K562 (cell line): Measurements from ENCODE around the gene ROBO2. TPM values are rescaled to one million over a fixed set of nuclear protein-coding genes. Genes with fewer than 3 reads are reported as not detected.

Source experiments
- ATAC-seq: fragments of 200-7000 bp; cut with Tn5 transposase; 3 replicates; pipeline ENCODE4 v1.9.1; 2020; ENCODE audit warnings: moderate library complexity
- BruUV-seq: library from RNA; stranded (reverse); fragments of 400-500 nt; replicated peaks from 2 replicates; lab custom pipeline; 2021; lab: Mats Ljungman, UMichigan
- CTCF ChIA-PET: fragments of 300-600 bp; formaldehyde crosslinking; extraction: SDS; loops from one replicate; lab custom pipeline; 2021; ENCODE audit warnings: low intra/inter-chr PET ratio; lab: Yijun Ruan, JAX
- POLR2A ChIA-PET: fragments of 300-600, 350-650 bp; sonication (Branson Sonifier 250); formaldehyde crosslinking; extraction: SDS; loops from one replicate; lab custom pipeline; 2021; ENCODE audit warnings: antibody characterized with exemption, inconsistent platforms; lab: Yijun Ruan, JAX
- DNase-seq, 4 experiments: peaks; one replicate each; pipeline versions ENCODE4 v3.0.0 to v3.0.0-alpha.2; 2011 to 2018; ENCODE audit warnings: low spot score in 3 of 4, mixed read lengths in 3 of 4; ENCODE audit errors: extremely low read depth in 1 of 4
- FAIRE-seq: peaks from 2 replicates; lab custom pipeline; 2011; peaks lifted over from hg19 to GRCh38; lab: Jason Lieb, UNC
- H2AFZ ChIP-seq: 2 replicates; pipeline ENCODE4 v1.6.0; 2011; ENCODE audit warnings: low read depth, low read length, control low read depth, inconsistent platforms
- H3K27ac ChIP-seq: fragments of 200-600 bp; 3 replicates; pipeline ENCODE4 v1.8.0; 2011; ENCODE audit warnings: low read depth, mild to moderate bottlenecking, control low read depth, inconsistent platforms, low read length, moderate library complexity, mixed read lengths; ENCODE audit errors: extremely low read depth
- H3K27me3 ChIP-seq, 2 experiments: fragments of 300-600 bp in 1 of 2; 2 replicates in 1 of 2; 3 replicates in 1 of 2; pipeline versions ENCODE4 v1.6.0 to v1.8.0; 2011; ENCODE audit warnings: inconsistent platforms in 2 of 2, low read length in 2 of 2, mild to moderate bottlenecking in 1 of 2, mixed read lengths in 1 of 2, moderate library complexity in 1 of 2; ENCODE audit not compliant: control insufficient read depth in 2 of 2, insufficient read depth in 2 of 2
- H3K36me3 ChIP-seq: fragments of 300-600 bp; 3 replicates; pipeline ENCODE4 v1.8.0; 2011; ENCODE audit warnings: mild to moderate bottlenecking, low read length, inconsistent platforms; ENCODE audit not compliant: control insufficient read depth, insufficient read depth
- H3K4me1 ChIP-seq, 2 experiments: fragments of 200-600 bp in 1 of 2; replicated peaks in 1 of 2; 2 replicates in 1 of 2; 3 replicates in 1 of 2; pipeline versions ENCODE4 v1.5.1 to v1.8.0; 2011; ENCODE audit warnings: inconsistent platforms in 2 of 2, low read length in 2 of 2, mild to moderate bottlenecking in 1 of 2, mixed read lengths in 1 of 2, moderate library complexity in 1 of 2; ENCODE audit not compliant: control insufficient read depth in 2 of 2, insufficient read depth in 2 of 2
- H3K4me2 ChIP-seq: 2 replicates; pipeline ENCODE4 v1.6.1; 2011; ENCODE audit warnings: low read length, control low read depth, inconsistent platforms, mixed read lengths; ENCODE audit not compliant: insufficient read depth
- H3K4me3 ChIP-seq: fragments of 200-600 bp; sonication (generic), shearing (Covaris generic); 2 replicates; pipeline ENCODE4 v1.5.1; 2016; ENCODE audit warnings: control low read depth, inconsistent platforms
- H3K79me2 ChIP-seq: fragments of 200-600 bp; 3 replicates; pipeline ENCODE4 v1.8.0; 2011; ENCODE audit warnings: low read length, inconsistent platforms; ENCODE audit not compliant: control insufficient read depth, insufficient read depth
- H3K9ac ChIP-seq, 2 experiments: 2 replicates each; pipeline versions ENCODE4 v1.6.0 to v1.6.1; 2011; ENCODE audit warnings: low read depth in 2 of 2, low read length in 2 of 2, control low read depth in 1 of 2, inconsistent platforms in 1 of 2, mild to moderate bottlenecking in 1 of 2, mixed read lengths in 1 of 2; ENCODE audit not compliant: insufficient read depth in 1 of 2
- H3K9me1 ChIP-seq: one replicate; pipeline ENCODE4 v1.6.0; 2011; ENCODE audit warnings: inconsistent platforms, mild to moderate bottlenecking, low read length, moderate library complexity; ENCODE audit not compliant: control insufficient read depth, insufficient read depth
- H3K9me3 ChIP-seq: replicated peaks from 2 replicates; pipeline ENCODE4 v1.5.1; 2011; ENCODE audit warnings: low read depth, low read length, inconsistent platforms; ENCODE audit not compliant: control insufficient read depth, insufficient read depth
- H4K20me1 ChIP-seq: replicated peaks from 2 replicates; pipeline ENCODE4 v1.6.1; 2011; ENCODE audit warnings: low read length, inconsistent platforms, mixed read lengths; ENCODE audit not compliant: control insufficient read depth, insufficient read depth
- ARID2 ChIP-seq: fragments of 450-650 bp; IDR thresholded peaks from 2 replicates; pipeline ENCODE4 v1.6.1; 2017; ENCODE audit warnings: antibody characterized with exemption, mild to moderate bottlenecking
- HDAC3 ChIP-seq: fragments of 450-650 bp; IDR thresholded peaks from 2 replicates; pipeline ENCODE4 v1.6.1; 2018; ENCODE audit warnings: borderline replicate concordance, mild to moderate bottlenecking, moderate library complexity; ENCODE audit not compliant: partially characterized antibody
- PHB ChIP-seq: fragments of 250-450 bp; sonication (Bioruptor Pico); IDR thresholded peaks from 2 replicates; pipeline ENCODE4 v1.5.0; 2021
- POLR2H ChIP-seq: IDR thresholded peaks from 2 replicates; pipeline ENCODE4 v1.6.1; 2016; ENCODE audit warnings: missing genetic modification characterization, low read depth, mild to moderate bottlenecking, control low read depth, missing compliant biosample characterization, moderate library complexity
- TAF7 ChIP-seq: fragments of 450-650 bp; IDR thresholded peaks from 2 replicates; pipeline ENCODE4 v1.6.1; 2016; ENCODE audit warnings: missing genetic modification characterization, missing compliant biosample characterization
- ZKSCAN8 ChIP-seq: fragments of 200-800 bp; sonication (Bioruptor generic); IDR thresholded peaks from 2 replicates; pipeline ENCODE4 v1.6.1; 2016; ENCODE audit warnings: missing genetic modification characterization, missing compliant biosample characterization
- ZNF316 ChIP-seq: fragments of 450-650 bp; IDR thresholded peaks from 2 replicates; pipeline ENCODE4 v1.6.1; 2016
- ZNF324 ChIP-seq: fragments of 250-450 bp; sonication (Bioruptor Pico); IDR thresholded peaks from 2 replicates; pipeline ENCODE4 v1.4.0; 2020; ENCODE audit warnings: mild to moderate bottlenecking
- ZZZ3 ChIP-seq: fragments of 450-650 bp; IDR thresholded peaks from 2 replicates; pipeline ENCODE4 v1.6.1; 2016; ENCODE audit warnings: antibody characterized with exemption, mild to moderate bottlenecking, moderate library complexity
- WGBS: fragments of 100-300 bp; shearing (Covaris generic); methylation state at CpG from one replicate; pipeline ENCODE4 v1.1.6; 2016; ENCODE audit warnings: low coverage, mixed read lengths; ENCODE audit not compliant: insufficient coverage; ENCODE audit errors: missing lambda C conversion rate; 5-methylcytosine and 5-hydroxymethylcytosine counted together
- in situ Hi-C: fragments of 300-500 bp; cut with MboI; formaldehyde crosslinking; loops from 4 replicates; pipeline ENCODE4 v1.15.0; 2018; ENCODE audit warnings: inconsistent platforms, mixed read lengths
- intact Hi-C: fragments of 100-400 bp; cut with micrococcal nuclease; formaldehyde crosslinking; loops from 2 replicates; pipeline ENCODE4 v1.14.2; 2022
- polyA plus RNA-seq, 8 experiments: library from polyadenylated mRNA; depleted of rRNA in 4 of 8; stranded (reverse) in 5 of 8; unstranded in 3 of 8; fragments of >200 nt; fragmentation: Nextera tagmentation in 2 of 8; fragmentation: Illumina TruSeq in 1 of 8; extraction: Ambion mirVana in 2 of 8; extraction: Trizol in 1 of 8; gene quantifications; 2 replicates each; pipeline versions ENCODE4 v1.2.1 to v1.2.3, GENCODE V29; 2011 to 2014; ENCODE audit warnings: inconsistent platforms in 1 of 8, missing spikeins in 1 of 8
- total RNA-seq, 7 experiments: library from RNA; depleted of rRNA in 6 of 7; stranded (reverse); fragments of >200 nt in 6 of 7; fragmentation: Illumina TruSeq in 2 of 7; extraction: Trizol in 2 of 7; gene quantifications; 2 replicates each; pipeline versions ENCODE4 v1.2.1 to v1.2.3, GENCODE V29; 2011 to 2021; ENCODE audit warnings: low replicate concordance in 1 of 7
- TF ChIP-seq, protein P1 (sequence below), 2 experiments: fragments of 450-650 bp in 1 of 2; IDR thresholded peaks; 2 replicates each; pipeline ENCODE4 v1.6.1; 2011 to 2017; ENCODE audit warnings: low read depth in 2 of 2, antibody characterized with exemption in 1 of 2, borderline replicate concordance in 1 of 2, low read length in 1 of 2, mild to moderate bottlenecking in 1 of 2, mixed read lengths in 1 of 2; ENCODE audit not compliant: control insufficient read depth in 1 of 2
- TF ChIP-seq, protein P2 (sequence below): sonication (generic); formaldehyde crosslinking; IDR thresholded peaks from 2 replicates; pipeline ENCODE4 v1.8.1; 2023; ENCODE audit warnings: mild to moderate bottlenecking, missing genetic modification reagents

ROBO2 gene
- total and polyA plus RNA-seq, 9 of the 15 experiments (the other 6 are each of a cell fraction or from before 2014, with no cell fraction given), result 0.84 to 3.0 (median 1.7) TPM

DNA sequence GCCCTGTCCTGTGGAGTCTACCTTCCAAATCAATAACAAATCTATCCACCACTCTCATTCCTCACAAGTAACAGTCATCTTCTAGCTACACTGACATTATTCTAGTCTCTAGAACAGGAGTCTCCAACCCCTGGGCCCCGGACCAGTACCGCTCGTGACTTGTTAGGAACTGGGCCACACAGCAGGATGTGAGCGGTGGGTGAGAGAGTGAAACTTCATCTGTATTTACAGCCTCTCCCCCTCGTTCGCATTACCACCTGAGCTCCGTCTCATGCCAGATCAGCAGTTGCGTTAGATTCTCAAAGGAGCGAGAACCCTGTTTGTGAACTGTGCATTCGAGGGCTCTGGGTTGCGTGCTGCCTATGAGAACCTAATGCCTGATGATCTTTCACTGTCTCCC is 31.9 kb downstream of the ROBO2 start:
- H3K36me3 ChIP-seq, result no peaks in the 10 kb centered on the region
- POLR2A ChIA-PET, result no interaction called here
- WGBS, result 41% methylated on average over 9 of the region's 11 CpGs
- H3K9me3 ChIP-seq, result no peaks in the 10 kb centered on the region
- H4K20me1 ChIP-seq, result no peaks in the 10 kb centered on the region
- FAIRE-seq (no peak), DNase-seq (no peak), ATAC-seq (no peak)
- intact Hi-C loops, result no loop called here
- H3K79me2 ChIP-seq, result no peaks in the 10 kb centered on the region
- in situ Hi-C loops, result no loop called here
- H3K27me3 ChIP-seq, result no peaks in the 10 kb centered on the region
- TF ChIP-seq POLR2H (tag), result no peak
- TF ChIP-seq HDAC3, result no peak
- TF ChIP-seq PHB (CRISPR knock-in tag), result no peak
- no peak for TF ChIP-seq ZNF316
- no peaks in the 10 kb centered on the region for H3K9me1 ChIP-seq
- H3K27ac ChIP-seq, result no peak overlapping the region
- peak overlapping the region; percentile 74 for H2AFZ ChIP-seq
- no TSS peak for BruUV-seq
- peak overlapping the region; percentile 49 for H3K4me2 ChIP-seq
- CTCF ChIA-PET, result interaction anchor here (0.7 kb wide), 1 partner anchor 1055 kb away, joined by 3 read pairs; no protein-coding TSS in a partner anchor
- no peak overlapping the region for H3K4me3 ChIP-seq
- H3K4me1 ChIP-seq, result peaks cover 0 to 3% of the 10 kb centered on the region in 2 experiments; a peak in 1 of 5 replicates
- no peak overlapping the region; a peak in 1 of 4 replicates for H3K9ac ChIP-seq

GRCh38 chr3:77072232-77072631 is 32.3 kb downstream of the ROBO2 start:
- CTCF ChIA-PET, result no interaction called here
- 38% methylated on average over 1 of the region's 1 CpG for WGBS
- H3K4me2 ChIP-seq, result peak overlapping the region; percentile 2; the same call in 1 of the 2 replicates
- POLR2A ChIA-PET, result no interaction called here
- no TSS peak for BruUV-seq
- ATAC-seq (no peak), FAIRE-seq (no peak), DNase-seq (no peak)
- H3K36me3 ChIP-seq, result no peaks in the 10 kb centered on the region
- no peaks in the 10 kb centered on the region for H3K9me3 ChIP-seq
- no peaks in the 10 kb centered on the region for H3K9me1 ChIP-seq
- no peaks in the 10 kb centered on the region for H3K27me3 ChIP-seq
- in situ Hi-C loops (no loop called here), intact Hi-C loops (no loop called here)
- H3K9ac ChIP-seq, result no peak overlapping the region
- H3K27ac ChIP-seq, result no peak overlapping the region
- H3K79me2 ChIP-seq, result no peaks in the 10 kb centered on the region
- H4K20me1 ChIP-seq, result no peaks in the 10 kb centered on the region
- H3K4me1 ChIP-seq, result peaks cover 0 to 3% of the 10 kb centered on the region in 2 experiments; a peak in 1 of 5 replicates
- H3K4me3 ChIP-seq, result no peak overlapping the region
- H2AFZ ChIP-seq, result peak overlapping the region; percentile 74
- no peak for TF ChIP-seq ZNF324 (CRISPR knock-in tag)
- TF ChIP-seq, protein P1, sequence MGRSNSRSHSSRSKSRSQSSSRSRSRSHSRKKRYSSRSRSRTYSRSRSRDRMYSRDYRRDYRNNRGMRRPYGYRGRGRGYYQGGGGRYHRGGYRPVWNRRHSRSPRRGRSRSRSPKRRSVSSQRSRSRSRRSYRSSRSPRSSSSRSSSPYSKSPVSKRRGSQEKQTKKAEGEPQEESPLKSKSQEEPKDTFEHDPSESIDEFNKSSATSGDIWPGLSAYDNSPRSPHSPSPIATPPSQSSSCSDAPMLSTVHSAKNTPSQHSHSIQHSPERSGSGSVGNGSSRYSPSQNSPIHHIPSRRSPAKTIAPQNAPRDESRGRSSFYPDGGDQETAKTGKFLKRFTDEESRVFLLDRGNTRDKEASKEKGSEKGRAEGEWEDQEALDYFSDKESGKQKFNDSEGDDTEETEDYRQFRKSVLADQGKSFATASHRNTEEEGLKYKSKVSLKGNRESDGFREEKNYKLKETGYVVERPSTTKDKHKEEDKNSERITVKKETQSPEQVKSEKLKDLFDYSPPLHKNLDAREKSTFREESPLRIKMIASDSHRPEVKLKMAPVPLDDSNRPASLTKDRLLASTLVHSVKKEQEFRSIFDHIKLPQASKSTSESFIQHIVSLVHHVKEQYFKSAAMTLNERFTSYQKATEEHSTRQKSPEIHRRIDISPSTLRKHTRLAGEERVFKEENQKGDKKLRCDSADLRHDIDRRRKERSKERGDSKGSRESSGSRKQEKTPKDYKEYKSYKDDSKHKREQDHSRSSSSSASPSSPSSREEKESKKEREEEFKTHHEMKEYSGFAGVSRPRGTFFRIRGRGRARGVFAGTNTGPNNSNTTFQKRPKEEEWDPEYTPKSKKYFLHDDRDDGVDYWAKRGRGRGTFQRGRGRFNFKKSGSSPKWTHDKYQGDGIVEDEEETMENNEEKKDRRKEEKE (IDR thresholded peaks at IDR 0.05; ENCODE audit: borderline replicate concordance in 1 of 2, control insufficient read depth in 1 of 2, low read depth in 2 of 2, low read length in 1 of 2), result no peak
- TF ChIP-seq, protein P2, sequence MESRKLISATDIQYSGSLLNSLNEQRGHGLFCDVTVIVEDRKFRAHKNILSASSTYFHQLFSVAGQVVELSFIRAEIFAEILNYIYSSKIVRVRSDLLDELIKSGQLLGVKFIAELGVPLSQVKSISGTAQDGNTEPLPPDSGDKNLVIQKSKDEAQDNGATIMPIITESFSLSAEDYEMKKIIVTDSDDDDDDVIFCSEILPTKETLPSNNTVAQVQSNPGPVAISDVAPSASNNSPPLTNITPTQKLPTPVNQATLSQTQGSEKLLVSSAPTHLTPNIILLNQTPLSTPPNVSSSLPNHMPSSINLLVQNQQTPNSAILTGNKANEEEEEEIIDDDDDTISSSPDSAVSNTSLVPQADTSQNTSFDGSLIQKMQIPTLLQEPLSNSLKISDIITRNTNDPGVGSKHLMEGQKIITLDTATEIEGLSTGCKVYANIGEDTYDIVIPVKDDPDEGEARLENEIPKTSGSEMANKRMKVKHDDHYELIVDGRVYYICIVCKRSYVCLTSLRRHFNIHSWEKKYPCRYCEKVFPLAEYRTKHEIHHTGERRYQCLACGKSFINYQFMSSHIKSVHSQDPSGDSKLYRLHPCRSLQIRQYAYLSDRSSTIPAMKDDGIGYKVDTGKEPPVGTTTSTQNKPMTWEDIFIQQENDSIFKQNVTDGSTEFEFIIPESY (CRISPR knock-in tag), result no peak
- no peak for TF ChIP-seq ARID2
- no peak for TF ChIP-seq TAF7 (tag)
- TF ChIP-seq ZZZ3, result no peak
- no peak for TF ChIP-seq ZKSCAN8 (CRISPR knock-in tag)
